ENCODE measurements around the gene PLXNB2. TPM values are rescaled to one million over a fixed set of nuclear protein-coding genes. Genes with fewer than 3 reads are reported as not detected.

The PLXNB2 gene
- total RNA-seq, 1 donor from 2014 or later, result 582 TPM

DNA sequence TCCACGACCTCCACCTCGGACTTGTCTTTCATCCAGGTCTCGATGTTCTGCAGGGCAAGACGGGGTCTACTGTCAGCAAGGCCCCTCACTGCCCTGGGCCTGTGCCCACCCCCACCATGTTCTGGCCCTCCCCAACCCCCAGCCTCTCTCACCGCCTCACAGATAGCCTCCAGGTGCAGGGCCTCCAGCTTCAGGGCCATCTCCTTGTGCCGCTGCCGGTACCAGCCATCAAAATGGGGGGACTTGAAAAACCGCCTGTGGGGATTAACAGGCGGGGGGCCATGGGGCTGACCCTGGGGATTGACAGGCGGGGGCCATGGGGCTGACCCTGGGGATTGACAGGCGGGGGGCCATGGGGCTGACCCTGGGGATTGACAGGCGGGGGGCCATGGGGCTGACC is 4.9 kb upstream of the PLXNB2 start:
- no peak for DNase-seq (ENCODE audit: low read depth)

GRCh38 chr22:50311606-50312351 is 4.3 kb upstream of the PLXNB2 start:
- DNase-seq (ENCODE audit: low read depth), result no peak

DNA sequence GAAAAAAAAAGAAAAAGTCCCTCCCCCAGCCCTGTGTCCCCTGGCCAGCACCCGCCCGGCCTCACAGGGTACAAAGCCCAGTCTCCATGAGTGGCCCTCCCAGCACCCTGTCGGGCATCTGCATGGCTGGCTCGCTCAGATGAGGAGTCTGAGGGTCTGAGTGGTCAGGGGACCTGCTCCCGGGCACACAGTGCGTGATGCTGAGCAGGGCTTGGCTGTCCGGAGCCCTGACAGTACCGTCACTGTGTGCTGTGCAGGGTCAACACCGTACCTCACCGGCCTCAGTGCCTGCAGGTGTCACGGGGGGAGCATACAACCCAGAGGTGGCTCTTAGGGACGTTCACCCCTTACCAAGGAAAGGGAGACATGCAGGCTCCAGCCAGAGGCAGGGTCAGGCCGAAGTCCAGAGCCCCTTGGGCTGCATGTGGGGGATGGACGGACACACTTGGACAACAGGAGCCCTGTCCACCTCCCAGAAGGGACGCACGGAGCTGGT is 3.6 kb upstream of the PLXNB2 start:
- DNase-seq (ENCODE audit: low read depth), result no peak

- no peak for DNase-seq (ENCODE audit: low read depth)
These were observed 2.7 kb upstream of the PLXNB2 start for GRCh38 chr22:50310031-50310722.

DNA sequence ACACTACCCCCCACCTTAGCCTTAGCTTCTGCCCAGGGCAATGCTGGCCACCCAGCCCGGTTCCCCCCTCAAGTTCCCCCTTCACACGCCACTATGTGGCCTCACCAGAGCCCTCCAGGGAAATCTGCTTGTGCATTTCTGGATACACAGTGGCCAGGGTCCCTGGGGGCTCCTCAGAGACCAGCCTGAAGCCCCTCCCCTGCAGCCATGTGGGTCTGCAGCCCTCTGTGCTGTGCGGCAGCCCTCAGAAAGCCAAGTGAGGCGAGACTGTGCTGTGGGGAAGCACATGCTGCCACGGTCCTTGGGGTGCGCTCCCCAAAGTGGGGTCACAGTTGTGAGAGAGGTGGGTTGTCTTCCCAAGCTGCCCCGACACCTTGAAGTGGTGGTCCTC is 2.1 kb upstream of the PLXNB2 start:
- DNase-seq (ENCODE audit: low read depth), result no peak

- no peak for DNase-seq (ENCODE audit: low read depth)
These were observed 1.6 kb upstream of the PLXNB2 start for GRCh38 chr22:50308986-50309600.

GRCh38 chr22:50308597-50308935 is 1.1 kb upstream of the PLXNB2 start:
- DNase-seq (ENCODE audit: low read depth), result no peak

GRCh38 chr22:50307890-50308596 is 597 bp upstream of the PLXNB2 start:
- DNase-seq (ENCODE audit: low read depth), result no peak

DNA sequence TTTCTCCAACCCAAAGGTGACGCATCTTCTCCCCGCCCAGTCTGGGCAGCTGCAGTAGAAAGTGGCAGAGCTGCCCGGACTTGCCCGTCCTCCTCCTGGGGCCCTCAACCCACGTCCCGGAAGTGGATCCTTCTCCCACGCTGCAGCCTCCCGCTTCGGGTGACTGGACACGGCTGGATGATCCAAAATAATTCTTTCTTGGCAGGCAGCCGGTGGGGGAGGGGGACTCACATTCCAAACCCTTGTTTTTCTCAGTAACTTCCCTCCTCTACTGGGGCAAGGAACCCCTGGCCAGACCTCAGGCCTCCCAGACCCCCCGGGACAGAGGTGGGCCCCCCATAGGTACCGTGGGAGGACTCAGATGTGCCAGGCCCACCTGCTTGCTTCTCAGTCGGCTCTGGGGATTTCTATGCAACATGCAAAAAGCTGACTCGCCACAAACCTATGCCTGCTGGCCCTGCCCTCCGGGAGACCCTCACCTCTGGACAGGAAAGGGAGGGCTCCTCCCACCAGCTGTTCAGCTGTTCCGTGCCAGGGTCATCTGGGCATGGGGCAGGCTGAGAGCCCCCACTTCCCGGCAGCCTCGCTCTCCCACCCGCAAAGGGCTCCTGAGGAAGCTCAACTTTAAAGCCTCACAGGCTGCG is 1.4 kb downstream of the PLXNB2 start:
- peak; percentile 94 for DNase-seq (ENCODE audit: low read depth)

- DNase-seq (ENCODE audit: low read depth), result no peak
These were observed 2.0 kb downstream of the PLXNB2 start for GRCh38 chr22:50305393-50305922.

GRCh38 chr22:50304528-50305392 is 2.7 kb downstream of the PLXNB2 start:
- DNase-seq (ENCODE audit: low read depth), result no peak

DNA sequence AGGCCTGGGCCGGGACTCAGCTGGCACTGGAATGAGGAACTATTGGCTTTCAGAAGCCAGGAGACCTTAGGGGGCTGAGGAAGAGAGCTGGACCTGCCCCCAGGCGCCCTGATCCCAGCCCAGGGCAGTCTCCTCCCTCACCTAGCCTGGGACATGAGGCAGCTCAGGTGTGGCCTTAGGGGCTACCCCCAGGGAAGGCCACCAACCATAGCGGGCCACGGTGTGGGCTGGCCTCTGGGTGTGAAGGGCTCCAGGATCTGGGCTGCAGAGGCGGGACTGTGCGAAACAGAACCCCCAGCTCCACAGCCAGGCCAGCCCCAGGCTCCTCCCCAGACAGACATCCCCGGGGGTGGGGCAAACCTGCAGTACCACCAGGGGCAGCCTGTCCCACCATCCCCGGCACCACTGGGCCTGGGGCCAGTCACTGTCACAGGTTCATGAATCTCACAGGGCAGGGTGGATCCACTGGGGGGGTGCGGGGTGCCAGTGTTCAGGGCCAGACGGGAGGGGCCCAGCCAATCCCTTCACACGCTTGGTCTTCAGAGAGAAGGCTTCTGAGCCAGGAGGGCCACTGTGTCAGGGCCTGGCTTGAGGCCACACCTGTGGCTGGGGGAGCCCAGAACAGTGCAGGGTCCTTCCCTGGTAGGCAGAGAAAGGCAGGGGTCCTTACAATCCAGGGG is 3.5 kb downstream of the PLXNB2 start:
- no peak for DNase-seq (ENCODE audit: low read depth)

- no peak for DNase-seq (ENCODE audit: low read depth)
These were observed 4.0 kb downstream of the PLXNB2 start for GRCh38 chr22:50303515-50303847.

DNA sequence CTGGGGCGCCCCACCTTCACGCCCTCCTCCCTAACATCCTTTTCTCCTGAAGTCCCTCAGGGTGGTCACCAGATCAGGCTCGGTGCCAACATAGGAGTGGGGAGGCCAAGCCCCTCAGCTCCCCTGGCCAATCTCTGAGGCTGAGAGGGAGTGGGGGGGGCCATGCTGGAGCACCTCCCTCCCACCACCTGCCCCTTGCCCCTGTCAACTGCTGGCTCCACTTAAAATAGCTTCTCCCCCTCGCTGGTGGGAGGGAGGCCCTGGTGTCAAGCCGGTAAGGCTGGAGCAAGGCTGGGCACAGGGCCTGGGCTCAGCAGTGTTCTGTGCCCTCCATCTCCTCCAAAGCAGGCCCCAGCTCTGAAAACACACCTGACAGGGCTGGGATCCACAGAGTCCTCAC is 4.9 kb downstream of the PLXNB2 start:
- DNase-seq (ENCODE audit: low read depth), result no peak

DNA sequence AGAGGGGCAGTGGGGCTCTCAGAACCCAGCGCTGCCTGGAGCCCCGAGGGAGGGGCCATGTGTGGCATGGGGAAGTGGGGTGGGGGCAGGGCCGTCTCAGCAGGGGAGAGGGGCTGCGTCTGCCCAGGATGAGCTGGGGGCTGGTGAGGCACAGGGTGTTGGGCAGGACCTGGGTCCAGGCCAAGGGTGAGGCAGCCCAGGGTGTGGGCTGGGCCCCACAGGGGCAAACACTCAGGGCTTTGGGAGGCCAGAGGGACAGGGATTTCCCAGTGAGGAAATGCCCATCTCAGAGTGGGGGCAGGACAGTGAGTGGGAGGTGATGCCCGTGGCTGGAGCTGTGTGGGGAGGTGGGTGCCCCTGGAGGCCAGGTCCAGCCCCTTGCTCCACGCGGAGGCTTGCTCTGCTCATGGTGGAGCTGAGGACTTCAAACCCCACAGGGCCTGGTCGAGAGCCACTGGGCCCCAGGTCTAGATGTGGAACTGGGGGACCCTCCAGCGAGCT is 5.4 kb downstream of the PLXNB2 start:
- no peak for DNase-seq (ENCODE audit: low read depth)

DNA sequence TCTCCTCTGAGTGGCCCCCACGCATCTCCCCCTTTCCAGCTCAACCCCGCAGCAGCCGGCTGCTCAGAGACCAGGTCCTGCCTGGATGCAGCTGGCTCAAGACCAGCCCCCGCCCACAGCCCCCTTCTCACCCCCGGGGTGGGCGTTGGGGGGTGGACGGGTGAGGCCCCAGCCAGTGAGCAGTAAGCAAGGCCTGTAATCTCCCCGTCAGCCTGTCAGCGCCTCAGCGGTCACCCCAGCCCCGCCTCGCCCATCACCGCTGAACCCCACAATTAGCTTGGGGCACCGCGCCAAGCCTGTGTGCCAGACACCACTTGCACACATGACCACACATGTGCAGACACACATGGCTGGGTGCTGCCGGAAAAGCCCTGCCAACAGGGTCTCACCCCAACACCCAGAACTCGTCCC is 5.9 kb downstream of the PLXNB2 start:
- DNase-seq (ENCODE audit: low read depth), result no peak

- DNase-seq (ENCODE audit: low read depth), result no peak
These were observed 6.7 kb downstream of the PLXNB2 start for GRCh38 chr22:50300620-50301257.

GRCh38 chr22:50299785-50300619 is 7.4 kb downstream of the PLXNB2 start:
- DNase-seq (ENCODE audit: low read depth), result no peak
